D341Med (cell line): ENCODE data around the gene POLDIP3.

Experiments
- DNase-seq: peaks from one replicate; pipeline ENCODE4 v3.0.0; 2012; ENCODE audit warnings: low spot score

Gene POLDIP3

GRCh38 chr22:42641801-42642413 lies 27.2 kb upstream of the POLDIP3 start:
- no peak for DNase-seq

GRCh38 chr22:42639541-42640241 lies 25.0 kb upstream of the POLDIP3 start:
- DNase-seq, result no peak

- no peak for DNase-seq
These were observed 22.9 kb upstream of the POLDIP3 start for GRCh38 chr22:42637555-42637954.

- no peak for DNase-seq
These were observed 21.8 kb upstream of the POLDIP3 start for GRCh38 chr22:42636506-42636905.

- DNase-seq, result no peak
These were observed 20.8 kb upstream of the POLDIP3 start for GRCh38 chr22:42635531-42635930.

- DNase-seq, result no peak
These were observed 18.3 kb upstream of the POLDIP3 start for GRCh38 chr22:42633013-42633412.

- peak; percentile 59 for DNase-seq
These were observed 17.4 kb upstream of the POLDIP3 start for GRCh38 chr22:42632096-42632495.

GRCh38 chr22:42630901-42631602 lies 16.4 kb upstream of the POLDIP3 start:
- no peak for DNase-seq

GRCh38 chr22:42630211-42630610 lies 15.5 kb upstream of the POLDIP3 start:
- DNase-seq, result no peak

GRCh38 chr22:42627981-42628380 lies 13.3 kb upstream of the POLDIP3 start:
- DNase-seq, result no peak

- DNase-seq, result no peak
These were observed 12.4 kb upstream of the POLDIP3 start for GRCh38 chr22:42626951-42627625.

- no peak for DNase-seq
These were observed 11.7 kb upstream of the POLDIP3 start for GRCh38 chr22:42626431-42626830.

- no peak for DNase-seq
These were observed 10.7 kb upstream of the POLDIP3 start for GRCh38 chr22:42625416-42625815.

GRCh38 chr22:42624551-42625106 lies 9.9 kb upstream of the POLDIP3 start:
- no peak for DNase-seq

GRCh38 chr22:42623756-42624441 lies 9.2 kb upstream of the POLDIP3 start:
- no peak for DNase-seq

GRCh38 chr22:42623301-42623751 lies 8.6 kb upstream of the POLDIP3 start:
- DNase-seq, result no peak

GRCh38 chr22:42622061-42622710 lies 7.5 kb upstream of the POLDIP3 start:
- no peak for DNase-seq

GRCh38 chr22:42621505-42622002 lies 6.9 kb upstream of the POLDIP3 start:
- peak; percentile 91 for DNase-seq

- DNase-seq, result no peak
These were observed 5.4 kb upstream of the POLDIP3 start for GRCh38 chr22:42620084-42620483.

GRCh38 chr22:42619261-42620063 lies 4.8 kb upstream of the POLDIP3 start:
- DNase-seq, result no peak
